Lung (tissue), 12 donors: ENCODE results near the gene MED16. TPM values are rescaled to one million over a fixed set of nuclear protein-coding genes. Genes with fewer than 3 reads are reported as not detected.
A peak's percentile ranks its signal among the peaks of the same experiment; 100 is the strongest.

ENCODE experiments used
- ATAC-seq: fragments of 200-7000 bp; cut with Tn5 transposase; one replicate; pipeline ENCODE4 v1.9.1; 2020; ENCODE audit warnings: moderate number of reproducible peaks; ENCODE audit not compliant: insufficient read depth, low FRiP score
- DNase-seq, 3 donors: peaks; one replicate each; pipeline ENCODE4 v3.0.0-alpha.2; 2013 to 2017
- H3K27ac ChIP-seq, 2 donors: one replicate each; pipeline ENCODE4 v1.5.1; 2013; ENCODE audit warnings: mild to moderate bottlenecking in 2 of 2, moderate library complexity in 2 of 2, control low read depth in 1 of 2, inconsistent platforms in 1 of 2, low read depth in 1 of 2, low read length in 1 of 2
- H3K27me3 ChIP-seq, 3 donors: one replicate each; pipeline ENCODE4 v1.5.1; 2013; ENCODE audit warnings: low read length in 2 of 3; ENCODE audit not compliant: control insufficient read depth in 3 of 3, insufficient read depth in 3 of 3
- H3K36me3 ChIP-seq, 4 donors: one replicate each; pipeline ENCODE4 v1.5.1; 2013; ENCODE audit warnings: low read length in 4 of 4, mild to moderate bottlenecking in 1 of 4, moderate library complexity in 1 of 4; ENCODE audit not compliant: control insufficient read depth in 4 of 4, insufficient read depth in 4 of 4
- H3K4me1 ChIP-seq, 5 donors: one replicate each; pipeline ENCODE4 v1.5.1; 2013; ENCODE audit warnings: low read length in 5 of 5, mild to moderate bottlenecking in 2 of 5, moderate library complexity in 1 of 5; ENCODE audit not compliant: control insufficient read depth in 5 of 5, insufficient read depth in 5 of 5
- H3K4me3 ChIP-seq: one replicate; pipeline ENCODE4 v1.5.1; 2013; ENCODE audit warnings: mild to moderate bottlenecking, control low read depth, moderate library complexity
- H3K9ac ChIP-seq, 2 donors: one replicate each; pipeline ENCODE4 v1.5.1; 2013; ENCODE audit warnings: low read length in 2 of 2, control low read depth in 1 of 2; ENCODE audit not compliant: insufficient read depth in 1 of 2
- H3K9me3 ChIP-seq, 4 donors: one replicate each; pipeline ENCODE4 v1.5.1; 2013; ENCODE audit warnings: low read length in 3 of 4, mild to moderate bottlenecking in 1 of 4, moderate library complexity in 1 of 4; ENCODE audit not compliant: control insufficient read depth in 4 of 4, insufficient read depth in 3 of 4
- WGBS, 2 donors: extraction: QIAGEN DNeasy Blood & Tissue Kit; methylation state at CpG; one replicate each; pipeline ENCODE4 v1.1.7; 2013; 5-methylcytosine and 5-hydroxymethylcytosine counted together
- polyA plus RNA-seq, 2 donors: library from polyadenylated mRNA; stranded (reverse); fragments of 200-250 nt; gene quantifications; one replicate each; pipeline ENCODE4 v1.2.1, GENCODE V29; 2013
- total RNA-seq, 2 donors: library from RNA; depleted of rRNA in 1 of 2; stranded (reverse); fragments of >200 nt in 1 of 2; gene quantifications; one replicate each; pipeline ENCODE4 v1.2.1, GENCODE V29; 2014 to 2021
- TF ChIP-seq, protein P1 (sequence below): IDR thresholded peaks from 2 replicates; pipeline ENCODE4 v1.5.1; 2012; ENCODE audit warnings: mild to moderate bottlenecking; ENCODE audit errors: control extremely low read depth, extremely low read depth
- donor health status: control.
- donor health status: control.
- donor health status: Bipolar disorder and iron deficiency.
- donor health status: healthy.
- donor health status: DM: yes; HTN: yes; CAD: no.

MED16 gene
- total and polyA plus RNA-seq, 4 donors = 38.7 to 72.3 (median 52.3) TPM

DNA sequence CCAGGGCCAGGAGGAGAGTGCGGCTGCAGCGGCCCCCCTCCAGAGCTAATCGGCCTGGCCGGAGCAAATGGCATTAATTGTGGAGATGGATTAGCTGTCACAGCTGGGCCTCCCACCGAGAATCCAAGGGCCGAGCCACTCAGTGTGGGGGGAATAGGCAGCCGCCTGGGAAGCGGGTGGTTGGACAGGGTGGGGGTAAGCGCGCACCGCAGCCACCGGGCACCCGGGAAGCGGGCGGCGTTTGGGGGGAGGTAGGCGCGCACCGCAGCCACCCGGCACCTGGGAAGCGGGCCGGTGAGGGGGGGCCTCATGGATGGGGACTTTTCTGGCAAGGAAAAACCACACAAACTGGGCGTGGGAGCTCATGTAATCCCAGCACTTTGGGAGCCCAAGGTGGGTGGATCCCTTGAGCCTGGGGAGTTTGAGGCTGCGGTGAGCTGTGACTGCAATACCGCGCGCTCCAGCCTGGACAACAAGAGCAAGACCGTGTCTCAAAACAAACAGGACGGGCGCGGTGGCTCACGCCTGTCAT lies 10.3 kb upstream of the MED16 start:
- H3K4me3 ChIP-seq = no peak overlapping the region
- no peak overlapping the region for H3K27ac ChIP-seq
- TF ChIP-seq, protein P1, sequence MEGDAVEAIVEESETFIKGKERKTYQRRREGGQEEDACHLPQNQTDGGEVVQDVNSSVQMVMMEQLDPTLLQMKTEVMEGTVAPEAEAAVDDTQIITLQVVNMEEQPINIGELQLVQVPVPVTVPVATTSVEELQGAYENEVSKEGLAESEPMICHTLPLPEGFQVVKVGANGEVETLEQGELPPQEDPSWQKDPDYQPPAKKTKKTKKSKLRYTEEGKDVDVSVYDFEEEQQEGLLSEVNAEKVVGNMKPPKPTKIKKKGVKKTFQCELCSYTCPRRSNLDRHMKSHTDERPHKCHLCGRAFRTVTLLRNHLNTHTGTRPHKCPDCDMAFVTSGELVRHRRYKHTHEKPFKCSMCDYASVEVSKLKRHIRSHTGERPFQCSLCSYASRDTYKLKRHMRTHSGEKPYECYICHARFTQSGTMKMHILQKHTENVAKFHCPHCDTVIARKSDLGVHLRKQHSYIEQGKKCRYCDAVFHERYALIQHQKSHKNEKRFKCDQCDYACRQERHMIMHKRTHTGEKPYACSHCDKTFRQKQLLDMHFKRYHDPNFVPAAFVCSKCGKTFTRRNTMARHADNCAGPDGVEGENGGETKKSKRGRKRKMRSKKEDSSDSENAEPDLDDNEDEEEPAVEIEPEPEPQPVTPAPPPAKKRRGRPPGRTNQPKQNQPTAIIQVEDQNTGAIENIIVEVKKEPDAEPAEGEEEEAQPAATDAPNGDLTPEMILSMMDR = no peak
- peaks cover 0 to 5% (median 0%) of the 10 kb centered on the region in 5 donors for H3K4me1 ChIP-seq
- WGBS, 2 donors = 77 to 80% methylated on average over 31 to 32 of the region's 32 CpGs
- no peak overlapping the region for H3K9ac ChIP-seq
- no peaks in the 10 kb centered on the region for H3K27me3 ChIP-seq
- H3K36me3 ChIP-seq = peaks cover 0 to 24% (median 0%) of the 10 kb centered on the region in 4 donors
- ATAC-seq (no peak), DNase-seq (peak in 2 of 3 donors; percentile 37 to 58)
- no peaks in the 10 kb centered on the region for H3K9me3 ChIP-seq

DNA sequence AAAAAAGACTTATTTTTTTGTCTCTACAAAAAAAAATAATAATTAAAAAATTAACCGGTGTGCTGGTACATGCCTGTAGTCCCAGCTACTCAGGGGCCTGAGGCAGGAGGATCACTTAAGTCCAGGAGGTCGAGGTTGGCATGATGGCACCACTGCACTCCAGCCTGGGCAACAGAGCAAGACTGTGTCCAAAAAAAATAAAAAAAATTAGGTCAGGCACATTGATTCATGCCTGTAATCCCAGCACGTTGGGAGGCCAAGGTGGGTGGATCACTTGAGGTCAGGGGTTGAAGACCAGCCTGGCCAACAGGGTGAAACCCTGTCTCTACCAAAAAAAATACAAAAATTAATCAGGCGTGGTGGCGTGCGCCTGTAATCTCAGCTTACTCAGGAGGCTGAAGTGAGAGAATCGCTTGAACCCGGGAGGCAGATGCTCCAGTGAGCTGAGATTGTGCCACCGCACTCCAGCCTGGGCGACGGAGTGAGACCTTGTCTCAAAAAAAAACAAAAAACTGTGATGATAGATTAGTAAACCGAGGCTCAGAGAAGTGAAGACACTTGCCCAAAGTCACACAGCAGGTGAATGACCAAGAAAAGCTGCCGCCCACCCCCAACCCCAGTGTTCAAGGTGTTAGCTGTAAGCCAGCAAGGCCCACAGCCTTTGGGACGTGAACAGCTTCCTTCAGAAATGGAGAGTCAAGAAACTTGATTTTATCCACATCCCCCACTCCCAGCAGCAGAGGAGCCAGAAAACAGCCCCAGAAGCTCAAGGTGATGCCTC lies 9.6 kb upstream of the MED16 start:
- H3K27ac ChIP-seq = no peak overlapping the region
- no peaks in the 10 kb centered on the region for H3K27me3 ChIP-seq
- ATAC-seq (no peak), DNase-seq (no peak)
- H3K9ac ChIP-seq = no peak overlapping the region
- TF ChIP-seq, protein P1 = no peak
- H3K36me3 ChIP-seq = peaks cover 0 to 26% (median 0%) of the 10 kb centered on the region in 4 donors
- 94 to 95% methylated on average over 14 of the region's 14 CpGs for WGBS, 2 donors
- no peaks in the 10 kb centered on the region for H3K9me3 ChIP-seq
- H3K4me3 ChIP-seq = no peak overlapping the region
- H3K4me1 ChIP-seq = peaks cover 0 to 5% (median 0%) of the 10 kb centered on the region in 5 donors

DNA sequence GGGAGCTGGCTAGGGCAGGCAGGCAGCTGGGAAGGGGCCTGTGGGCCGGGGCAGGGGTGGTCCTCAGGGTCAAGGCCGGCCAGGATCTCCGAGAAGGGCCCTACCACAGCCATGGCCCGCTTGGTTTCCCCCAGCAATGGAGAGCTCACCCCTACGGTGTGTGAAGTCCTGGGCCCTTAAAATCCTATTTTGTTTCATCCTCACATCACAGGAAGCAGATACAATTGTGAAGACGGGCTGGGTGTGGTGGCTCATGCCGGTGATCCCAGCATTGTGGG lies 9.0 kb upstream of the MED16 start:
- TF ChIP-seq, protein P1 = no peak
- Histone ChIP-seq H3K9ac (no peak overlapping the region), H3K27me3 (no peaks in the 10 kb centered on the region), H3K4me3 (no peak overlapping the region), H3K27ac (no peak overlapping the region), H3K36me3 (peaks cover 0 to 32% (median 2%) of the 10 kb centered on the region in 4 donors), H3K9me3 (no peaks in the 10 kb centered on the region), H3K4me1 (peaks cover 0 to 5% (median 0%) of the 10 kb centered on the region in 5 donors)
- 87 to 88% methylated on average over 7 of the region's 7 CpGs for WGBS, 2 donors
- ATAC-seq (no peak), DNase-seq (no peak)
